Left ventricle myocardium inferior (tissue), 1 donor: ENCODE measurements around the gene IER5. TPM values are rescaled to one million over a fixed set of nuclear protein-coding genes. Genes with fewer than 3 reads are reported as not detected.

ENCODE experiments used
- DNase-seq: peaks from one replicate; pipeline ENCODE4 v3.0.0-alpha.2; 2020
- H3K27ac ChIP-seq: fragments of 200-600 bp; replicated peaks from 2 replicates; pipeline ENCODE4 v1.8.0; 2021
- H3K27me3 ChIP-seq: fragments of 200-600 bp; 2 replicates; pipeline ENCODE4 v1.8.0; 2021; ENCODE audit warnings: low read depth
- H3K36me3 ChIP-seq: fragments of 200-600 bp; 2 replicates; pipeline ENCODE4 v1.8.0; 2021
- H3K4me1 ChIP-seq: fragments of 200-600 bp; 2 replicates; pipeline ENCODE4 v1.8.0; 2021
- H3K4me3 ChIP-seq: fragments of 200-600 bp; 2 replicates; pipeline ENCODE4 v1.8.0; 2021; ENCODE audit warnings: mild to moderate bottlenecking, moderate library complexity
- H3K9me3 ChIP-seq: fragments of 200-600 bp; replicated peaks from 2 replicates; pipeline ENCODE4 v1.8.0; 2021
- intact Hi-C: fragments of 100-400 bp; cut with micrococcal nuclease; formaldehyde crosslinking; loops from one replicate; pipeline ENCODE4 v1.11.0; 2022
- total RNA-seq: library from RNA; stranded (reverse); fragmentation: NEBNext Ultra II Directional; extraction: Animal tissue kit (Norgen Biotek cat#: 25700); gene quantifications from one replicate; pipeline ENCODE4 v1.2.1, GENCODE V29; 2021
- TF ChIP-seq, protein P1 (sequence below): fragments of 200-600 bp; IDR thresholded peaks from 2 replicates; pipeline ENCODE4 v1.8.0; 2021; ENCODE audit warnings: antibody characterized with exemption, mild to moderate bottlenecking, borderline replicate concordance
- donor health status: DM: no; HTN: yes; CAD: no; lungs with severe emphysema.

The IER5 gene
- total RNA-seq, 1 donor from 2014 or later: 22.1 TPM

DNA sequence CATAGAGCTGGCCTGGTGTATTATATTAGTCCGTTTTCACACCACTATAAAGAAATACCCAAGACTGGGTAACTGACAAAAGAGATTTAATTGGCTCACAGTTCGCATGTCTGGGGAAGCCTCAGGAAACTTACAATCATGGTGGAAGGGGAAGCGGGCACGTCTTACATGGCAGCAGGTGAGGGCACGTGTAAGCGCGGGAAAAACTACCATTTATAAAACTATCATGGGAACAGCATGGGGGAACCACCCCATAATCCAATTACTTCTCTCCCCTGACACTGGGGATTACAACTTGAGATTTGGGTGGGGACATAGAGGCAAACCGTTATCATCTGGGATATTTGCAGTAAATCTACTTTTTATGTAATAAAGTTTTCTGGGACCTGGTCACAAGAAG is 6.8 kb downstream of the IER5 start:
- TF ChIP-seq, protein P1, sequence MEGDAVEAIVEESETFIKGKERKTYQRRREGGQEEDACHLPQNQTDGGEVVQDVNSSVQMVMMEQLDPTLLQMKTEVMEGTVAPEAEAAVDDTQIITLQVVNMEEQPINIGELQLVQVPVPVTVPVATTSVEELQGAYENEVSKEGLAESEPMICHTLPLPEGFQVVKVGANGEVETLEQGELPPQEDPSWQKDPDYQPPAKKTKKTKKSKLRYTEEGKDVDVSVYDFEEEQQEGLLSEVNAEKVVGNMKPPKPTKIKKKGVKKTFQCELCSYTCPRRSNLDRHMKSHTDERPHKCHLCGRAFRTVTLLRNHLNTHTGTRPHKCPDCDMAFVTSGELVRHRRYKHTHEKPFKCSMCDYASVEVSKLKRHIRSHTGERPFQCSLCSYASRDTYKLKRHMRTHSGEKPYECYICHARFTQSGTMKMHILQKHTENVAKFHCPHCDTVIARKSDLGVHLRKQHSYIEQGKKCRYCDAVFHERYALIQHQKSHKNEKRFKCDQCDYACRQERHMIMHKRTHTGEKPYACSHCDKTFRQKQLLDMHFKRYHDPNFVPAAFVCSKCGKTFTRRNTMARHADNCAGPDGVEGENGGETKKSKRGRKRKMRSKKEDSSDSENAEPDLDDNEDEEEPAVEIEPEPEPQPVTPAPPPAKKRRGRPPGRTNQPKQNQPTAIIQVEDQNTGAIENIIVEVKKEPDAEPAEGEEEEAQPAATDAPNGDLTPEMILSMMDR: no peak
- Histone ChIP-seq H3K27ac (peak overlapping the region; percentile 78), H3K9me3 (no peaks in the 10 kb centered on the region), H3K36me3 (peaks cover 7% of the 10 kb centered on the region), H3K4me1 (peaks cover 91% of the 10 kb centered on the region), H3K27me3 (no peaks in the 10 kb centered on the region), H3K4me3 (peak overlapping the region; percentile 13)
- DNase-seq: no peak
- intact Hi-C loops: no loop called here

DNA sequence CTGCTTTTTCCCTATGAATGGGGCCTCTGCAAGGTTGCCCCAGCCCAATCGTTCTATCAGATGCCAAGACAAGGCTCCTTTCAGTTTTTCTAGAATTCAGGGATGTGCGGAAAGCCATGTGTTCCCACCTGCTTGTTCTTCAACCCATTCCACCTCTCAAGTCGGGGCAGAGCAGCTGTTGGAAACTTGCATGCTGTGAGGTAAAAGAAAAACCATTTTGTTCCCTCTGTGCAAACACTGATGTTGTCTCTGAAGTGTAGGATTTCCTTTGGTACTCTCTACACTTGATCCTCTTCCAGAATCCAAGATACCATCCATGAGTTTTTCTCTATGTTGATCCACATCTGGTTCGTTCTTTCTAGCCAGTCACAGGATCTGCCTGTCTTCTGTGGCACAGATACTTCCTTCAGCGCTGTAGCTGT is 7.3 kb downstream of the IER5 start:
- DNase-seq: no peak
- intact Hi-C loops: no loop called here
- Histone ChIP-seq H3K27ac (peak overlapping the region; percentile 78), H3K4me1 (peaks cover 88% of the 10 kb centered on the region), H3K4me3 (peak overlapping the region; percentile 13), H3K9me3 (no peaks in the 10 kb centered on the region), H3K27me3 (no peaks in the 10 kb centered on the region), H3K36me3 (peaks cover 7% of the 10 kb centered on the region)
- TF ChIP-seq, protein P1: no peak

GRCh38 chr1:181097242-181097641 is 8.7 kb downstream of the IER5 start:
- Histone ChIP-seq H3K4me1 (peaks cover 88% of the 10 kb centered on the region), H3K9me3 (no peaks in the 10 kb centered on the region), H3K4me3 (no peak overlapping the region), H3K27ac (peak overlapping the region; percentile 78), H3K27me3 (no peaks in the 10 kb centered on the region), H3K36me3 (peaks cover 6% of the 10 kb centered on the region)
- no peak for DNase-seq
- TF ChIP-seq, protein P1: no peak
- intact Hi-C loops: no loop called here

DNA sequence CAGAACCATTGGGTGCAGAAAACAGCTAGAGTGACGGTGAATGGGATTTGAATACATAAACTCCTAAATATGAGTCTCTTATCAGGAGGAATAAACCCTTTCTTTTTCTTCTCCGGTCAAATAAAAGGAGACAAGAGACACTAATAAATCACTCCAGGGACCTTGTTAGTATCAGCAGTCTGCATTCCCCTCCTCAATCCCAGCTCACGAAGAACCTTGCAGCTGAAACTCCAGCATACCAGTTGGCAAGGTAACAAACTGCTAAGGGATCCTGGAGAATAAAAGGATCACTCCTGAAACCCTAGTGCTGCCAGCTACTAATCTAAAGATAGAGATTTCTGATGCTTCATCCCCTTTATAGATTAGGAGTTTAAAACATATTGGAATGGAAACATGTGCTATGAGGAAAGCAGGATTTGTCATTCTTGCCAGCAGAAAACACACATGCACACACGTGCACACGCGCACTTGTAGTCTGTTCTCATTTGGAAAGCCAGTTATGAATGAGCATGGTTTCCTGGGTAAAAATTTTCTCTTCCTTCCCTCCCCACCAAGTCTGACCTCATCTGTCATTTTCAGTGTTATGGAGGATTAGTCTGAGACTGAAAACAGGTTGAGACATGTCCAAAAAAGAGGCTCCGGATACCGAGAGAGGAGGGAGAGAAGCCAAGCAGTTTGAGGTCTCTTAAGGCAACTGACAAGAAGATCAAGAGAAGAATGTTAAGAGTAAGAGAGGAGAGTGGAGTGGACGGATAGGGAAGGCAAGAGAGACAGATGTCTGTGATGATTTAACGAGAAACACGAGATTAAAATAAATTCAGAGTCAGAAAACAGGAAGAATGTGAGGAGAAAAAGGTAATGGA is 10.9 kb downstream of the IER5 start:
- TF ChIP-seq, protein P1: no peak
- Histone ChIP-seq H3K27ac (peak overlapping the region; percentile 41), H3K36me3 (no peaks in the 10 kb centered on the region), H3K27me3 (no peaks in the 10 kb centered on the region), H3K9me3 (no peaks in the 10 kb centered on the region), H3K4me1 (peaks cover 88% of the 10 kb centered on the region), H3K4me3 (no peak overlapping the region)
- DNase-seq: no peak
- intact Hi-C loops: no loop called here

GRCh38 chr1:181100015-181100905 is 11.8 kb downstream of the IER5 start:
- Histone ChIP-seq H3K36me3 (no peaks in the 10 kb centered on the region), H3K4me1 (peaks cover 85% of the 10 kb centered on the region), H3K4me3 (no peak overlapping the region), H3K9me3 (no peaks in the 10 kb centered on the region), H3K27ac (peak overlapping the region; percentile 41), H3K27me3 (no peaks in the 10 kb centered on the region)
- TF ChIP-seq, protein P1: no peak
- DNase-seq: no peak
- intact Hi-C loops: no loop called here
